Activated CD8-positive, alpha-beta memory T cell treated with anti-CD3 and anti-CD28 coated beads for 48 hours (primary cell): ENCODE measurements around the gene ANKRD2.
"Not testable (repeated sequence)": the region's sequence is repeated elsewhere in the genome, so short reads cannot be mapped to it uniquely, and the experiment has no call there.

Experiments
- DNase-seq, 3 experiments: peaks; one replicate each; pipeline ENCODE4 v3.0.0-alpha.2; 2020; ENCODE audit warnings: low read depth in 2 of 3, low spot score in 2 of 3

Gene ANKRD2

GRCh38 chr10:97546456-97547270 is 25.9 kb upstream of the ANKRD2 start:
- no peak for DNase-seq

- no peak for DNase-seq
Observed at GRCh38 chr10:97547271-97547600, 25.3 kb upstream of the ANKRD2 start.

GRCh38 chr10:97547962-97548361 is 24.6 kb upstream of the ANKRD2 start:
- DNase-seq: no peak

- no peak for DNase-seq
Observed at GRCh38 chr10:97548828-97549455, 23.6 kb upstream of the ANKRD2 start.

GRCh38 chr10:97549587-97550322 is 22.8 kb upstream of the ANKRD2 start:
- DNase-seq: no peak

GRCh38 chr10:97550336-97551149 is 22.0 kb upstream of the ANKRD2 start:
- DNase-seq: no peak

- DNase-seq: no peak
Observed at GRCh38 chr10:97551271-97551670, 21.3 kb upstream of the ANKRD2 start.

GRCh38 chr10:97553575-97554031 is 19.0 kb upstream of the ANKRD2 start:
- DNase-seq: no peak

- DNase-seq: not testable (repeated sequence)
Observed at GRCh38 chr10:97554336-97554735, 18.2 kb upstream of the ANKRD2 start.

GRCh38 chr10:97555541-97555940 is 17.0 kb upstream of the ANKRD2 start:
- DNase-seq: not testable (repeated sequence)

GRCh38 chr10:97560731-97561381 is 11.7 kb upstream of the ANKRD2 start:
- not testable (repeated sequence) for DNase-seq

GRCh38 chr10:97561386-97562077 is 11.0 kb upstream of the ANKRD2 start:
- DNase-seq: not testable (repeated sequence)

- DNase-seq: not testable (repeated sequence)
Observed at GRCh38 chr10:97562329-97562728, 10.2 kb upstream of the ANKRD2 start.

GRCh38 chr10:97563337-97563736 is 9.2 kb upstream of the ANKRD2 start:
- DNase-seq: no peak

- no peak for DNase-seq
Observed at GRCh38 chr10:97564776-97565175, 7.8 kb upstream of the ANKRD2 start.

GRCh38 chr10:97566336-97566996 is 6.1 kb upstream of the ANKRD2 start:
- no peak for DNase-seq

GRCh38 chr10:97567891-97568290 is 4.7 kb upstream of the ANKRD2 start:
- DNase-seq: no peak

- DNase-seq: no peak
Observed at GRCh38 chr10:97570146-97570788, 2.3 kb upstream of the ANKRD2 start.
